GM23338 (cell line): ENCODE results near the gene POLR3E.

Experiments used
- POLR2AphosphoS5 ChIP-seq: IDR thresholded peaks from 2 replicates; pipeline ENCODE4 v1.6.1; 2016; ENCODE audit warnings: antibody characterized with exemption, low read depth
- STAT1 ChIP-seq: IDR thresholded peaks from one replicate; pipeline ENCODE4 v1.6.1; 2016; ENCODE audit warnings: antibody characterized with exemption; ENCODE audit not compliant: unreplicated experiment
- TF ChIP-seq, protein P1 (sequence below), 2 experiments: fragments of 200-600 bp in 1 of 2; sonication (generic) in 1 of 2; conservative IDR thresholded peaks; 2 replicates each; pipeline versions ENCODE4 v1.5.1 to v1.6.1; 2016 to 2017; ENCODE audit warnings: antibody characterized with exemption in 2 of 2, low read depth in 2 of 2, mild to moderate bottlenecking in 2 of 2, moderate library complexity in 1 of 2
- TF ChIP-seq, protein P2 (sequence below): IDR thresholded peaks from one replicate; pipeline ENCODE4 v1.6.1; 2018; ENCODE audit warnings: antibody characterized with exemption; ENCODE audit not compliant: unreplicated experiment
- TF ChIP-seq, protein P3 (sequence below): IDR thresholded peaks from 2 replicates; pipeline ENCODE4 v1.6.1; 2016; ENCODE audit warnings: antibody characterized with exemption

DNA sequence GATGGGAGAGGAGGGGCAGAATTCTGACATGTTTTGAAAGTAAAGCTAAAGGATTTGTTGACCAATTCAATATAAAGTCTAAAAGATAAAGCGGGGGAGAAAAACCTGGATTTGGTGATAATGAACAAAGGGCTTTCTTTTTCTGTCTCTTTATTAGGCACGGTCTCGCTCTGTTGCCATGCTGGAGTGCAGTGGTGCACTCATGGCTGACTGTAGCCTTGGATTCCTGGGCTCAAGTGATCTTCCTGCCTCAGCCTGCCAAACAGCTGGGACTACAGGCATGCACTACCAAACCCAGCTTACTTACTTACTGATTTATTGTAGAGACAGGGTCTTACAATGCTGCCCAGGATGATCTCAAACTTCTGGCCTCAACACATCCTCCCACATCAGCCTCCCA lies 69.7 kb downstream of the POLR3E start:
- TF ChIP-seq, protein P1, sequence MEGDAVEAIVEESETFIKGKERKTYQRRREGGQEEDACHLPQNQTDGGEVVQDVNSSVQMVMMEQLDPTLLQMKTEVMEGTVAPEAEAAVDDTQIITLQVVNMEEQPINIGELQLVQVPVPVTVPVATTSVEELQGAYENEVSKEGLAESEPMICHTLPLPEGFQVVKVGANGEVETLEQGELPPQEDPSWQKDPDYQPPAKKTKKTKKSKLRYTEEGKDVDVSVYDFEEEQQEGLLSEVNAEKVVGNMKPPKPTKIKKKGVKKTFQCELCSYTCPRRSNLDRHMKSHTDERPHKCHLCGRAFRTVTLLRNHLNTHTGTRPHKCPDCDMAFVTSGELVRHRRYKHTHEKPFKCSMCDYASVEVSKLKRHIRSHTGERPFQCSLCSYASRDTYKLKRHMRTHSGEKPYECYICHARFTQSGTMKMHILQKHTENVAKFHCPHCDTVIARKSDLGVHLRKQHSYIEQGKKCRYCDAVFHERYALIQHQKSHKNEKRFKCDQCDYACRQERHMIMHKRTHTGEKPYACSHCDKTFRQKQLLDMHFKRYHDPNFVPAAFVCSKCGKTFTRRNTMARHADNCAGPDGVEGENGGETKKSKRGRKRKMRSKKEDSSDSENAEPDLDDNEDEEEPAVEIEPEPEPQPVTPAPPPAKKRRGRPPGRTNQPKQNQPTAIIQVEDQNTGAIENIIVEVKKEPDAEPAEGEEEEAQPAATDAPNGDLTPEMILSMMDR (conservative IDR thresholded peaks at IDR 0.05; ENCODE audit: low read depth in 2 of 2) = no peak
- TF ChIP-seq, protein P2, sequence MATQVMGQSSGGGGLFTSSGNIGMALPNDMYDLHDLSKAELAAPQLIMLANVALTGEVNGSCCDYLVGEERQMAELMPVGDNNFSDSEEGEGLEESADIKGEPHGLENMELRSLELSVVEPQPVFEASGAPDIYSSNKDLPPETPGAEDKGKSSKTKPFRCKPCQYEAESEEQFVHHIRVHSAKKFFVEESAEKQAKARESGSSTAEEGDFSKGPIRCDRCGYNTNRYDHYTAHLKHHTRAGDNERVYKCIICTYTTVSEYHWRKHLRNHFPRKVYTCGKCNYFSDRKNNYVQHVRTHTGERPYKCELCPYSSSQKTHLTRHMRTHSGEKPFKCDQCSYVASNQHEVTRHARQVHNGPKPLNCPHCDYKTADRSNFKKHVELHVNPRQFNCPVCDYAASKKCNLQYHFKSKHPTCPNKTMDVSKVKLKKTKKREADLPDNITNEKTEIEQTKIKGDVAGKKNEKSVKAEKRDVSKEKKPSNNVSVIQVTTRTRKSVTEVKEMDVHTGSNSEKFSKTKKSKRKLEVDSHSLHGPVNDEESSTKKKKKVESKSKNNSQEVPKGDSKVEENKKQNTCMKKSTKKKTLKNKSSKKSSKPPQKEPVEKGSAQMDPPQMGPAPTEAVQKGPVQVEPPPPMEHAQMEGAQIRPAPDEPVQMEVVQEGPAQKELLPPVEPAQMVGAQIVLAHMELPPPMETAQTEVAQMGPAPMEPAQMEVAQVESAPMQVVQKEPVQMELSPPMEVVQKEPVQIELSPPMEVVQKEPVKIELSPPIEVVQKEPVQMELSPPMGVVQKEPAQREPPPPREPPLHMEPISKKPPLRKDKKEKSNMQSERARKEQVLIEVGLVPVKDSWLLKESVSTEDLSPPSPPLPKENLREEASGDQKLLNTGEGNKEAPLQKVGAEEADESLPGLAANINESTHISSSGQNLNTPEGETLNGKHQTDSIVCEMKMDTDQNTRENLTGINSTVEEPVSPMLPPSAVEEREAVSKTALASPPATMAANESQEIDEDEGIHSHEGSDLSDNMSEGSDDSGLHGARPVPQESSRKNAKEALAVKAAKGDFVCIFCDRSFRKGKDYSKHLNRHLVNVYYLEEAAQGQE = no peak
- TF ChIP-seq, protein P3, sequence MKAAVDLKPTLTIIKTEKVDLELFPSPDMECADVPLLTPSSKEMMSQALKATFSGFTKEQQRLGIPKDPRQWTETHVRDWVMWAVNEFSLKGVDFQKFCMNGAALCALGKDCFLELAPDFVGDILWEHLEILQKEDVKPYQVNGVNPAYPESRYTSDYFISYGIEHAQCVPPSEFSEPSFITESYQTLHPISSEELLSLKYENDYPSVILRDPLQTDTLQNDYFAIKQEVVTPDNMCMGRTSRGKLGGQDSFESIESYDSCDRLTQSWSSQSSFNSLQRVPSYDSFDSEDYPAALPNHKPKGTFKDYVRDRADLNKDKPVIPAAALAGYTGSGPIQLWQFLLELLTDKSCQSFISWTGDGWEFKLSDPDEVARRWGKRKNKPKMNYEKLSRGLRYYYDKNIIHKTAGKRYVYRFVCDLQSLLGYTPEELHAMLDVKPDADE = no peak
- no peak for TF ChIP-seq STAT1
- no peak for TF ChIP-seq POLR2AphosphoS5
